IMR-90 (cell line): ENCODE results near the gene TTC28. TPM values are rescaled to one million over a fixed set of nuclear protein-coding genes. Genes with fewer than 3 reads are reported as not detected.

ENCODE experiments used
- ATAC-seq: fragments of 200-7000 bp; cut with Tn5 transposase; 2 replicates; pipeline ENCODE4 v1.9.1; 2020; ENCODE audit warnings: low read depth, mild to moderate bottlenecking, moderate library complexity
- BruUV-seq: library from RNA; stranded (reverse); fragments of 400-500 nt; replicated peaks from 2 replicates; lab custom pipeline; 2021; lab: Mats Ljungman, UMichigan
- CTCF ChIA-PET: fragments of 300-600 bp; formaldehyde crosslinking; extraction: SDS; loops from one replicate; lab custom pipeline; 2021; ENCODE audit warnings: antibody characterized with exemption; lab: Yijun Ruan, JAX
- POLR2A ChIA-PET: fragments of 300-600 bp; sonication (Branson Sonifier 250); formaldehyde crosslinking; loops from one replicate; lab custom pipeline; 2022; ENCODE audit warnings: antibody characterized with exemption; ENCODE audit not compliant: unreplicated experiment; lab: Charles Lee
- DNase-seq: peaks from one replicate; pipeline ENCODE4 v3.0.0; 2013
- H2AFZ ChIP-seq: replicated peaks from 2 replicates; pipeline ENCODE3; 2013; ENCODE audit warnings: low read length, mild to moderate bottlenecking; ENCODE audit not compliant: poor library complexity
- H2AK5ac ChIP-seq: 2 replicates; pipeline ENCODE4 v1.6.1; 2013; ENCODE audit warnings: low read depth, low read length, inconsistent platforms
- H2AK9ac ChIP-seq: replicated peaks from 2 replicates; pipeline ENCODE3; 2013; ENCODE audit warnings: mild to moderate bottlenecking, low read depth, low read length, moderate library complexity; ENCODE audit not compliant: poor library complexity
- H2BK120ac ChIP-seq: 2 replicates; pipeline ENCODE4 v1.6.1; 2013; ENCODE audit warnings: low read depth, low read length, inconsistent platforms
- H2BK15ac ChIP-seq: 3 replicates; pipeline ENCODE4 v1.6.1; 2013; ENCODE audit warnings: low read depth, low read length, inconsistent platforms
- H2BK20ac ChIP-seq: 2 replicates; pipeline ENCODE4 v1.6.1; 2013; ENCODE audit warnings: low read depth, mild to moderate bottlenecking, inconsistent platforms, low read length, moderate library complexity
- H2BK5ac ChIP-seq: 2 replicates; pipeline ENCODE4 v1.6.1; 2013; ENCODE audit warnings: mild to moderate bottlenecking, low read depth, low read length, inconsistent platforms; ENCODE audit not compliant: poor library complexity, severe bottlenecking
- H3K14ac ChIP-seq: replicated peaks from 2 replicates; pipeline ENCODE4 v1.6.1; 2013; ENCODE audit warnings: low read depth, low read length, inconsistent platforms
- H3K18ac ChIP-seq: 2 replicates; pipeline ENCODE4 v1.6.1; 2013; ENCODE audit warnings: low read depth, low read length, control low read depth
- H3K23ac ChIP-seq: 2 replicates; pipeline ENCODE4 v1.6.1; 2013; ENCODE audit warnings: low read depth, low read length, inconsistent platforms
- H3K27ac ChIP-seq: 2 replicates; pipeline ENCODE4 v1.5.1; 2013; ENCODE audit warnings: mild to moderate bottlenecking, control low read depth, low read length; ENCODE audit not compliant: insufficient read depth
- H3K27me3 ChIP-seq: 2 replicates; pipeline ENCODE4 v1.6.1; 2013; ENCODE audit warnings: low read length; ENCODE audit not compliant: control insufficient read depth, insufficient read depth
- H3K36me3 ChIP-seq: 2 replicates; pipeline ENCODE4 v1.6.1; 2013; ENCODE audit warnings: low read length, mixed read lengths; ENCODE audit not compliant: control insufficient read depth, insufficient read depth
- H3K4ac ChIP-seq: 2 replicates; pipeline ENCODE4 v1.6.1; 2013; ENCODE audit warnings: low read depth, low read length, inconsistent platforms
- H3K4me1 ChIP-seq: 2 replicates; pipeline ENCODE4 v1.6.1; 2013; ENCODE audit warnings: low read length, mixed read lengths; ENCODE audit not compliant: control insufficient read depth, insufficient read depth
- H3K4me2 ChIP-seq: 2 replicates; pipeline ENCODE4 v1.6.1; 2013; ENCODE audit warnings: low read depth, mild to moderate bottlenecking, control low read depth, low read length, moderate library complexity
- H3K4me3 ChIP-seq: 2 replicates; pipeline ENCODE4 v1.5.1; 2013; ENCODE audit warnings: low read depth, mild to moderate bottlenecking, control low read depth, low read length, moderate library complexity; ENCODE audit not compliant: insufficient read depth
- H3K56ac ChIP-seq: 2 replicates; pipeline ENCODE4 v1.6.1; 2013; ENCODE audit warnings: low read length, inconsistent platforms; ENCODE audit not compliant: insufficient read depth; ENCODE audit errors: extremely low read depth
- H3K79me1 ChIP-seq, 2 experiments: 2 replicates each; pipeline ENCODE4 v1.6.1; 2013; ENCODE audit warnings: low read length in 2 of 2, inconsistent platforms in 1 of 2, low read depth in 1 of 2
- H3K9ac ChIP-seq: 2 replicates; pipeline ENCODE4 v1.6.1; 2013; ENCODE audit warnings: low read depth, low read length, control low read depth
- H3K9me1 ChIP-seq: 2 replicates; pipeline ENCODE4 v1.6.1; 2013; ENCODE audit warnings: low read length, inconsistent platforms; ENCODE audit not compliant: insufficient read depth
- H3K9me3 ChIP-seq: 2 replicates; pipeline ENCODE4 v1.6.1; 2013; ENCODE audit warnings: low read length; ENCODE audit not compliant: control insufficient read depth, insufficient read depth
- H4K20me1 ChIP-seq: 2 replicates; pipeline ENCODE4 v1.6.1; 2013; ENCODE audit warnings: low read length, inconsistent platforms; ENCODE audit not compliant: insufficient read depth
- H4K5ac ChIP-seq: 2 replicates; pipeline ENCODE4 v1.6.1; 2013; ENCODE audit warnings: mild to moderate bottlenecking, low read depth, low read length, control low read depth
- H4K8ac ChIP-seq, 2 experiments: 2 replicates each; pipeline ENCODE4 v1.6.1; 2013; ENCODE audit warnings: low read depth in 2 of 2, low read length in 2 of 2, control low read depth in 1 of 2, inconsistent platforms in 1 of 2
- H4K91ac ChIP-seq: 2 replicates; pipeline ENCODE4 v1.6.1; 2013; ENCODE audit warnings: low read depth, low read length, inconsistent platforms; ENCODE audit not compliant: insufficient read depth
- BHLHE40 ChIP-seq: fragments of 150-350 bp; IDR thresholded peaks from 2 replicates; pipeline ENCODE4 v1.6.1; 2016; ENCODE audit warnings: mild to moderate bottlenecking, low read depth, low read length
- CEBPB ChIP-seq: IDR thresholded peaks from 2 replicates; pipeline ENCODE4 v1.6.1; 2012; ENCODE audit warnings: low read depth, low read length, improper control_type of control experiment
- CHD1 ChIP-seq: IDR thresholded peaks from 2 replicates; pipeline ENCODE4 v1.6.1; 2012; ENCODE audit warnings: low read depth, low read length, improper control_type of control experiment
- FOS ChIP-seq: fragments of 150-350 bp; IDR thresholded peaks from 2 replicates; pipeline ENCODE4 v1.6.1; 2016; ENCODE audit warnings: low read depth, low read length
- MAFK ChIP-seq: IDR thresholded peaks from 2 replicates; pipeline ENCODE4 v1.6.1; 2012; ENCODE audit warnings: low read depth, low read length, improper control_type of control experiment
- MAZ ChIP-seq: IDR thresholded peaks from 2 replicates; pipeline ENCODE4 v1.6.1; 2012; ENCODE audit warnings: low read depth, mild to moderate bottlenecking, low read length, improper control_type of control experiment, moderate library complexity, borderline replicate concordance
- MXI1 ChIP-seq: IDR thresholded peaks from 2 replicates; pipeline ENCODE4 v1.6.1; 2012; ENCODE audit warnings: low read depth, mild to moderate bottlenecking, low read length, moderate library complexity, borderline replicate concordance
- NFE2L2 ChIP-seq: fragments of 150-350 bp; IDR thresholded peaks from 2 replicates; pipeline ENCODE4 v1.6.1; 2016; ENCODE audit warnings: low read depth, mild to moderate bottlenecking, low read length
- POLR2A ChIP-seq: IDR thresholded peaks from 2 replicates; pipeline ENCODE4 v1.6.1; 2012; ENCODE audit warnings: mild to moderate bottlenecking, low read depth, low read length
- RAD21 ChIP-seq: IDR thresholded peaks from 2 replicates; pipeline ENCODE4 v1.6.1; 2012; ENCODE audit warnings: low read length, improper control_type of control experiment
- RFX5 ChIP-seq: IDR thresholded peaks from 2 replicates; pipeline ENCODE4 v1.8.0; 2012; ENCODE audit warnings: low read depth, mild to moderate bottlenecking, low read length, moderate library complexity
- SMC3 ChIP-seq: fragments of 150-350 bp; IDR thresholded peaks from 2 replicates; pipeline ENCODE4 v1.6.1; 2016; ENCODE audit warnings: low read depth, mild to moderate bottlenecking, antibody characterized with exemption, low read length, moderate library complexity
- WGBS, 2 experiments: methylation state at CpG; one replicate each; pipeline versions ENCODE4 v1.1.5 to v1.1.7; 2013; ENCODE audit warnings: missing lambda C conversion rate in 2 of 2; ENCODE audit not compliant: insufficient read length in 1 of 2; ENCODE audit errors: extremely low coverage in 2 of 2; 5-methylcytosine and 5-hydroxymethylcytosine counted together
- dilution Hi-C: fragments of 300-500 bp; cut with HindIII; formaldehyde crosslinking; loops from one replicate; pipeline ENCODE4 v1.14.3; 2018; ENCODE audit warnings: low sequenced_read_pairs; ENCODE audit not compliant: unreplicated experiment
- in situ Hi-C: fragments of 300-500 bp; cut with MboI; formaldehyde crosslinking; loops from 3 replicates; pipeline ENCODE4 v1.14.3; 2019; ENCODE audit warnings: low sequenced_read_pairs, inconsistent platforms, mixed read lengths
- intact Hi-C: fragments of 100-400 bp; cut with micrococcal nuclease; formaldehyde crosslinking; loops from 2 replicates; pipeline ENCODE4 v1.10.0; 2022
- polyA plus RNA-seq, 3 experiments: library from polyadenylated mRNA; depleted of rRNA; stranded (reverse); fragments of >200 nt; gene quantifications; 2 replicates each; pipeline ENCODE4 v1.2.3, GENCODE V29; 2012; ENCODE audit warnings: low replicate concordance in 1 of 3
- total RNA-seq: library from RNA; depleted of rRNA; stranded (reverse); fragments of >200 nt; gene quantifications from 2 replicates; pipeline ENCODE4 v1.2.3, GENCODE V29; 2012
- TF ChIP-seq, protein P1 (sequence below): fragments of 150-350 bp; IDR thresholded peaks from 2 replicates; pipeline ENCODE4 v1.6.1; 2017; ENCODE audit warnings: mild to moderate bottlenecking, antibody characterized with exemption, low read length, low read depth
- TF ChIP-seq, protein P2 (sequence below): conservative IDR thresholded peaks from 2 replicates; pipeline ENCODE4 v1.5.1; 2012; ENCODE audit warnings: mild to moderate bottlenecking, low read depth, low read length, improper control_type of control experiment
- TF ChIP-seq, protein P3 (sequence below): fragments of 150-350 bp; IDR thresholded peaks from 2 replicates; pipeline ENCODE4 v1.6.1; 2016; ENCODE audit warnings: low read depth, mild to moderate bottlenecking, low read length, moderate library complexity, borderline replicate concordance

TTC28 gene
- total and polyA plus RNA-seq, 2 of the 4 experiments (the other 2 are of a cell fraction), result 5.6 to 13.3 TPM

DNA sequence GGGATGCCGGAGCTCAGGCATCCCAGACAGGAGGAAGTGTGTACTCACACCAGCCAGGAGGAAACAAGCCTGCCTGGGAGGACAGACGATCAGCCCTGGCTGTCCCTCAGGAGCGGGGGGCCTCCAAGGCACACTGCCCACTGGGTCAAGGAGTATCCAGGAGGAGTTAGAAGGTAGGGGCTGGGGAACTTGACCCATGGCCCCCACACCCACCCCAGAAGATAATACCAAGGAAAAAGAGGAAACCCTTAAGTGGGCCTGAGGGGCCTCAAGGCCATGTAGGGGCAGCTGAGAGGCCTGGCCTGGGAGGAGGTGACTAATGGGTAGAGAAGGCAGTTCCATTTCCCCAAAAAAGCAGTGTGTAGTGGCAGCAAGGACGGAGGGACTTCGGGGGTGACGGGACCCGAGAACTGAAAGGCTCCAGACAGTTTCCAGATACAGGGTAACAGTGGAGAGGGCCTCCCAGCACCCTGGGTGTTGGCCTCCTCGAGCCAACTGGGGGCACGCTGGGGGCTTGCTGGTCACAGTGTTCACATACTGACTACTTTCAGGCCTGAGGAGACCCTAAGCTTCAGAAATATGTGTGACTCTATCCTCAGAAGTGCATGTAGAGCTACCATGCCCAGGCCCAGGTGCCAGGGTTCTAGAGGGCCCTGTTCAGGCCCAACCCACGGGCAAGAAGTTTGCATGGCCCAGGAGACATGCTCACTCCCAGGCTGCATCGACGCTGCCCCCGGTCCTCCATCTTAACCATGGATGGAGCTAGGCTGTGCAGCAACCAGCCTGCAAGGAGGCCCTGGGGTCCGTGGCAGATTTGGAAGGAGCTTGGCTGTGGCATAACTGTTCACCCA lies 684.9 kb downstream of the TTC28 start:
- H2BK120ac ChIP-seq, result no peak overlapping the region
- no peak overlapping the region for H3K27ac ChIP-seq
- no peak overlapping the region for H4K91ac ChIP-seq
- H2BK15ac ChIP-seq, result no peak overlapping the region
- no peak overlapping the region for H4K5ac ChIP-seq
- no peak overlapping the region for H3K56ac ChIP-seq
- no peak overlapping the region for H3K4me3 ChIP-seq
- ChIA-PET CTCF (interaction anchor here (0.6 kb wide), 1 partner anchor 23 kb away, joined by 3 read pairs; no protein-coding TSS in a partner anchor), POLR2A (no interaction called here)
- H3K9me3 ChIP-seq, result no peaks in the 10 kb centered on the region
- in situ Hi-C loops (no loop called here), dilution Hi-C loops (no loop called here), intact Hi-C loops (no loop called here)
- no peak overlapping the region for H3K18ac ChIP-seq
- H3K9me1 ChIP-seq, result peaks cover 3% of the 10 kb centered on the region; the same call in 1 of the 2 replicates
- H2BK5ac ChIP-seq, result no peak overlapping the region
- no peak overlapping the region for H4K8ac ChIP-seq
- no peak overlapping the region for H2AFZ ChIP-seq
- H3K4ac ChIP-seq, result no peak overlapping the region
- DNase-seq, result no peak
- H3K79me1 ChIP-seq, result no peaks in the 10 kb centered on the region
- no peaks in the 10 kb centered on the region for H4K20me1 ChIP-seq
- peaks cover 61% of the 10 kb centered on the region for H3K36me3 ChIP-seq
- WGBS, 2 experiments, result 100% methylated on average over 5 of the region's 14 CpGs; no CpG with 5 or more reads in 1 of the 2 experiments
- H3K14ac ChIP-seq, result no peak overlapping the region
- H3K27me3 ChIP-seq, result no peaks in the 10 kb centered on the region
- no TSS peak for BruUV-seq
- H3K4me2 ChIP-seq, result no peak overlapping the region
- H2AK5ac ChIP-seq, result no peak overlapping the region
- no peak overlapping the region for H3K9ac ChIP-seq
- no peak for ATAC-seq
- H2AK9ac ChIP-seq, result no peak overlapping the region
- H2BK20ac ChIP-seq, result no peak overlapping the region
- H3K4me1 ChIP-seq, result peaks cover 5% of the 10 kb centered on the region; the same call in 1 of the 2 replicates
- H3K23ac ChIP-seq, result no peak overlapping the region
- TF ChIP-seq, protein P1, sequence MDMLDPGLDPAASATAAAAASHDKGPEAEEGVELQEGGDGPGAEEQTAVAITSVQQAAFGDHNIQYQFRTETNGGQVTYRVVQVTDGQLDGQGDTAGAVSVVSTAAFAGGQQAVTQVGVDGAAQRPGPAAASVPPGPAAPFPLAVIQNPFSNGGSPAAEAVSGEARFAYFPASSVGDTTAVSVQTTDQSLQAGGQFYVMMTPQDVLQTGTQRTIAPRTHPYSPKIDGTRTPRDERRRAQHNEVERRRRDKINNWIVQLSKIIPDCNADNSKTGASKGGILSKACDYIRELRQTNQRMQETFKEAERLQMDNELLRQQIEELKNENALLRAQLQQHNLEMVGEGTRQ, result no peak
- TF ChIP-seq MAFK (no peak), MAZ (no peak), MXI1 (no peak), POLR2A (no peak), NFE2L2 (no peak), BHLHE40 (no peak), CEBPB (no peak), RFX5 (no peak), CHD1 (no peak), FOS (no peak), SMC3 (no peak), RAD21 (no peak)
- TF ChIP-seq, protein P2, sequence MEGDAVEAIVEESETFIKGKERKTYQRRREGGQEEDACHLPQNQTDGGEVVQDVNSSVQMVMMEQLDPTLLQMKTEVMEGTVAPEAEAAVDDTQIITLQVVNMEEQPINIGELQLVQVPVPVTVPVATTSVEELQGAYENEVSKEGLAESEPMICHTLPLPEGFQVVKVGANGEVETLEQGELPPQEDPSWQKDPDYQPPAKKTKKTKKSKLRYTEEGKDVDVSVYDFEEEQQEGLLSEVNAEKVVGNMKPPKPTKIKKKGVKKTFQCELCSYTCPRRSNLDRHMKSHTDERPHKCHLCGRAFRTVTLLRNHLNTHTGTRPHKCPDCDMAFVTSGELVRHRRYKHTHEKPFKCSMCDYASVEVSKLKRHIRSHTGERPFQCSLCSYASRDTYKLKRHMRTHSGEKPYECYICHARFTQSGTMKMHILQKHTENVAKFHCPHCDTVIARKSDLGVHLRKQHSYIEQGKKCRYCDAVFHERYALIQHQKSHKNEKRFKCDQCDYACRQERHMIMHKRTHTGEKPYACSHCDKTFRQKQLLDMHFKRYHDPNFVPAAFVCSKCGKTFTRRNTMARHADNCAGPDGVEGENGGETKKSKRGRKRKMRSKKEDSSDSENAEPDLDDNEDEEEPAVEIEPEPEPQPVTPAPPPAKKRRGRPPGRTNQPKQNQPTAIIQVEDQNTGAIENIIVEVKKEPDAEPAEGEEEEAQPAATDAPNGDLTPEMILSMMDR, result no peak
- TF ChIP-seq, protein P3, sequence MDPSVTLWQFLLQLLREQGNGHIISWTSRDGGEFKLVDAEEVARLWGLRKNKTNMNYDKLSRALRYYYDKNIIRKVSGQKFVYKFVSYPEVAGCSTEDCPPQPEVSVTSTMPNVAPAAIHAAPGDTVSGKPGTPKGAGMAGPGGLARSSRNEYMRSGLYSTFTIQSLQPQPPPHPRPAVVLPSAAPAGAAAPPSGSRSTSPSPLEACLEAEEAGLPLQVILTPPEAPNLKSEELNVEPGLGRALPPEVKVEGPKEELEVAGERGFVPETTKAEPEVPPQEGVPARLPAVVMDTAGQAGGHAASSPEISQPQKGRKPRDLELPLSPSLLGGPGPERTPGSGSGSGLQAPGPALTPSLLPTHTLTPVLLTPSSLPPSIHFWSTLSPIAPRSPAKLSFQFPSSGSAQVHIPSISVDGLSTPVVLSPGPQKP, result no peak
